OCI-LY7 (cell line): ENCODE measurements around the gene DNAJB1.

Experiments used
- CTCF ChIP-seq: fragments of 200-600 bp; sonication (generic); conservative IDR thresholded peaks from 2 replicates; pipeline ENCODE4 v1.5.1; 2014; ENCODE audit warnings: mild to moderate bottlenecking, antibody characterized with exemption, low read length, moderate library complexity, mixed read lengths
- EZH2phosphoT487 ChIP-seq: fragments of 200-600 bp; sonication (generic); IDR thresholded peaks from 2 replicates; pipeline ENCODE4 v1.6.1; 2018; ENCODE audit warnings: low read depth, borderline replicate concordance, mild to moderate bottlenecking, mixed run types, antibody characterized with exemption, low read length, moderate library complexity, mixed read lengths

DNA sequence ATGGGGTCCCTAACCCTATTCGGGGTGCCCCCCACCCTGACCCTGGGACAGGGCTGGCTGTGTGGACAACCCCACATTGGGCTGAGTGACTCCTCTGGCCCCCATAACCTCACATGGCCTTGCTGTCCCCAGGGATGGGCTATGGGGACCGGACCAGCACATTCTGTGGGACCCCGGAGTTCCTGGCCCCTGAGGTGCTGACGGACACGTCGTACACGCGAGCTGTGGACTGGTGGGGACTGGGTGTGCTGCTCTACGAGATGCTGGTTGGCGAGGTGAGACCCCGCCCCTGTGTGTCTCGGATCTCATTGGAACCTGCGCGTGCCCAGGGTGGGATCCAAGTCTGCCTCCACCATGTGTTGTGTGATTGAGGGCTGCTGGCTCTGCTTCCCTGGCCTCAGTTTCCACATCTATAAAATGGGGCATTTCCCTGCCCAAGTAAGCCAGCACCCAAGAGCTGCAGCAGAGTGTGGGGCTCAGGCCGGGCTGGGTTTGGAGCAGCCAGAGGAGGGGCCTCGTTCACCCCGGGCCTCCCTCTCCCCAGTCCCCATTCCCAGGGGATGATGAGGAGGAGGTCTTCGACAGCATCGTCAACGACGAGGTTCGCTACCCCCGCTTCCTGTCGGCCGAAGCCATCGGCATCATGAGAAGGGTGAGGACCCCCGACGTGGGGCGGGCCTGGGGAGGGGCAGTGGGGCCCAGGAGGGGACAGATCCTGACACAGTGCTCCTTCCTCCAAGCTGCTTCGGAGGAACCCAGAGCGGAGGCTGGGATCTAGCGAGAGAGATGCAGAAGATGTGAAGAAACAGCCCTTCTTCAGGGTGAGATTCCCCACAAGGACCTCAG lies 47.9 kb downstream of the DNAJB1 start:
- TF ChIP-seq CTCF: no peak
- no peak for TF ChIP-seq EZH2phosphoT487
